Astrocyte of the cerebellum (primary cell): ENCODE data around the gene FRG1.
"Not testable (repeated sequence)": the region's sequence is repeated elsewhere in the genome, so short reads cannot be mapped to it uniquely, and the experiment has no call there.

Experiments
- DNase-seq: peaks from one replicate; pipeline ENCODE4 v3.0.0-alpha.2; 2011; ENCODE audit warnings: low read depth
- H3K4me3 ChIP-seq: 2 replicates; pipeline ENCODE4 v1.5.1; 2011; ENCODE audit warnings: mild to moderate bottlenecking, low read depth, low read length, moderate library complexity
- CTCF ChIP-seq: IDR thresholded peaks from 2 replicates; pipeline ENCODE4 v1.5.1; 2012; ENCODE audit warnings: low read length, low read depth, moderate library complexity, mild to moderate bottlenecking; ENCODE audit errors: missing control alignments
- in situ Hi-C: cut with HindIII; loops from 2 replicates; pipeline ENCODE4 v1.10.0; 2017; ENCODE audit warnings: low sequenced_read_pairs

FRG1 gene

GRCh38 chr4:189941005-189941450 is 356 bp downstream of the FRG1 start:
- no peak for DNase-seq
- TF ChIP-seq CTCF: no peak
- in situ Hi-C loops: no loop called here
- H3K4me3 ChIP-seq: peak overlapping the region; percentile 89

- H3K4me3 ChIP-seq, in situ Hi-C loops, DNase-seq: not testable (repeated sequence)
Observed at GRCh38 chr4:189942412-189942811, 1.7 kb downstream of the FRG1 start.

GRCh38 chr4:189944077-189944476 is 3.4 kb downstream of the FRG1 start:
- DNase-seq, in situ Hi-C loops, H3K4me3 ChIP-seq: not testable (repeated sequence)

- H3K4me3 ChIP-seq, in situ Hi-C loops, DNase-seq: not testable (repeated sequence)
Observed at GRCh38 chr4:189946906-189947305, 6.2 kb downstream of the FRG1 start.

GRCh38 chr4:189948486-189948885 is 7.8 kb downstream of the FRG1 start:
- DNase-seq, H3K4me3 ChIP-seq, in situ Hi-C loops: not testable (repeated sequence)

GRCh38 chr4:189969291-189969690 is 28.6 kb downstream of the FRG1 start:
- DNase-seq, H3K4me3 ChIP-seq, in situ Hi-C loops: not testable (repeated sequence)

GRCh38 chr4:189973646-189974045 is 33.0 kb downstream of the FRG1 start:
- H3K4me3 ChIP-seq: no peak overlapping the region
- in situ Hi-C loops: no loop called here
- no peak for DNase-seq

GRCh38 chr4:189974056-189974455 is 33.4 kb downstream of the FRG1 start:
- in situ Hi-C loops: no loop called here
- TF ChIP-seq CTCF: no peak
- H3K4me3 ChIP-seq: no peak overlapping the region
- DNase-seq: no peak

More at GRCh38 chr4:189973646-189974045, 33.0 kb downstream of the FRG1 start:
- TF ChIP-seq CTCF: no peak

GRCh38 chr4:189979196-189980047 is 38.8 kb downstream of the FRG1 start:
- in situ Hi-C loops: no loop called here
- H3K4me3 ChIP-seq: no peak overlapping the region
- no peak for TF ChIP-seq CTCF
- DNase-seq: no peak

- H3K4me3 ChIP-seq, DNase-seq, in situ Hi-C loops: not testable (repeated sequence)
Observed at GRCh38 chr4:189980292-189980691, 39.6 kb downstream of the FRG1 start.
